Gastroesophageal sphincter (tissue), 3 donors: Measurements from ENCODE around the gene NEK9.

Experiments used
- POLR2AphosphoS5 ChIP-seq: sonication (generic); formaldehyde crosslinking; IDR thresholded peaks from one replicate; pipeline ENCODE4 v1.6.1; 2017; ENCODE audit warnings: antibody characterized with exemption
- TF ChIP-seq, protein P1 (sequence below), 4 experiments: fragments of 200-600 bp in 2 of 4; fragments of 450-650 bp in 2 of 4; sonication (generic) in 1 of 4; IDR thresholded peaks; one replicate each; pipeline ENCODE4 v1.5.1; 2017 to 2019; ENCODE audit warnings: antibody characterized with exemption in 4 of 4, mild to moderate bottlenecking in 2 of 4, moderate library complexity in 2 of 4

DNA sequence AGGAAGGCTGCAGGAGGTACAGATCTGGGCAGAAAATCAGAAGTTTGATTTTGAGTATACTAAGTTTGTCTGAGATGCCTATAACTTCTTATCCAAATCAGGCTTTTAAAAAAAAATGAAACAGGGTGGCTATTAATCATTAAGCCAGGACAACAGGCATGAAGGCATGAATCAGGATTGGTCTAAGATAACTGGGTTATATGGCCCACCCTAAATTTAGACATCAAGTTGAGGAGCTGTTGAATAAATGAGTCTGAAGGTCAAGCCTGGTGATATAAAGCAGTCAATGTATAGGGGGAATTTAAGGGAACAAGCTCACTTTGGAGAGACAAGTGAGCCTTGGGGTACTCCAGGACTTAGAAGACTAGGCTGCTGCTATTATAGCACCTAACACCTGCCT is 28.6 kb downstream of the NEK9 start:
- TF ChIP-seq, protein P1, sequence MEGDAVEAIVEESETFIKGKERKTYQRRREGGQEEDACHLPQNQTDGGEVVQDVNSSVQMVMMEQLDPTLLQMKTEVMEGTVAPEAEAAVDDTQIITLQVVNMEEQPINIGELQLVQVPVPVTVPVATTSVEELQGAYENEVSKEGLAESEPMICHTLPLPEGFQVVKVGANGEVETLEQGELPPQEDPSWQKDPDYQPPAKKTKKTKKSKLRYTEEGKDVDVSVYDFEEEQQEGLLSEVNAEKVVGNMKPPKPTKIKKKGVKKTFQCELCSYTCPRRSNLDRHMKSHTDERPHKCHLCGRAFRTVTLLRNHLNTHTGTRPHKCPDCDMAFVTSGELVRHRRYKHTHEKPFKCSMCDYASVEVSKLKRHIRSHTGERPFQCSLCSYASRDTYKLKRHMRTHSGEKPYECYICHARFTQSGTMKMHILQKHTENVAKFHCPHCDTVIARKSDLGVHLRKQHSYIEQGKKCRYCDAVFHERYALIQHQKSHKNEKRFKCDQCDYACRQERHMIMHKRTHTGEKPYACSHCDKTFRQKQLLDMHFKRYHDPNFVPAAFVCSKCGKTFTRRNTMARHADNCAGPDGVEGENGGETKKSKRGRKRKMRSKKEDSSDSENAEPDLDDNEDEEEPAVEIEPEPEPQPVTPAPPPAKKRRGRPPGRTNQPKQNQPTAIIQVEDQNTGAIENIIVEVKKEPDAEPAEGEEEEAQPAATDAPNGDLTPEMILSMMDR (IDR thresholded peaks at IDR 0.05) = no peak
- TF ChIP-seq POLR2AphosphoS5 = no peak
